Epithelial cell of umbilical artery (primary cell): Measurements from ENCODE around the gene HDHD5. TPM values are rescaled to one million over a fixed set of nuclear protein-coding genes. Genes with fewer than 3 reads are reported as not detected.

Experiments used
- total RNA-seq: library from RNA; depleted of rRNA; stranded (reverse); fragments of >200 nt; gene quantifications from 2 replicates; pipeline ENCODE4 v1.2.3, GENCODE V29; 2014

Gene HDHD5
- 50.6 and 52.9 TPM in 2 replicates for total RNA-seq

GRCh38 chr22:17158568-17159503 is at the start of gene HDHD5:
TSS of gene HDHD5 (minus strand) at chr22:17159277. CDS start at chr22:17159251, 26 bp downstream.

GRCh38 chr22:17121233-17122195 is 37.6 kb downstream of the HDHD5 start, which contains the start of gene TMEM121B:
TSS of gene TMEM121B (minus strand) at chr22:17121360. CDS start at chr22:17121127, 233 bp downstream.

Other genes starting within 250 kb of the HDHD5 start
- not detected in 2 replicates for gene GAB4, start 151.1 kb downstream of the HDHD5 start, total RNA-seq
- 5.0 and 6.2 TPM in 2 replicates for gene IL17RA, start 74.3 kb downstream of the HDHD5 start, total RNA-seq
- 0.15 and 0.32 TPM in 2 replicates for gene TMEM121B, start 37.9 kb downstream of the HDHD5 start, total RNA-seq
- gene ADA2, start 60.2 kb upstream of the HDHD5 start, total RNA-seq: 9.1 and 14.9 TPM in 2 replicates
- gene CECR2, start 210.2 kb upstream of the HDHD5 start, total RNA-seq: 1.9 and 3.3 TPM in 2 replicates